GM12865 (cell line): ENCODE data around the gene TNIP2.

Source experiments
- DNase-seq: peaks from one replicate; pipeline ENCODE4 v3.0.0; 2010; ENCODE audit warnings: low read depth
- H3K4me3 ChIP-seq: 2 replicates; pipeline ENCODE4 v1.5.1; 2011; ENCODE audit warnings: mild to moderate bottlenecking, low read depth, low read length, control low read depth
- TF ChIP-seq, protein P1 (sequence below): IDR thresholded peaks from 2 replicates; pipeline ENCODE4 v1.5.1; 2011; ENCODE audit warnings: low read length, control low read depth, low read depth, inconsistent platforms; ENCODE audit not compliant: insufficient read depth; ENCODE audit errors: missing control alignments

Gene TNIP2

DNA sequence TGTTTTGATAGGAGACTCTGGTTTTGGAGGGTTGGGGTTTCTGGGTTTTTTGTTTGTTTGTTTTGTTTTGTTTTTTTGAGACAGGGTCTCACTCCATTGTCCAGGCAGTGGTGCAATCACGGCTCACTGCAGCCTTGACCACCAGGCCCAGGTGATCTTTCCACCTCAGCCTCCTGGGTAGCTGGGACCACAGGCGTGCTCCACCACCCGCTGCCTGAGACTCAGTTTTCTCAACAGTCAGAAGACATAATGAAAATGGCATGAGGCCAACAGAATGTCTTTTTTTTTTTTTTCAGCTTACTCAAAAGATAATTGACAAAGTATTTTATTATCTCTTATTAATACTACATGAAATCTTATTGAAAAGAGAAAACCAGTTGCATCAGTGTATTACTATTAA, 32.4 kb downstream of the TNIP2 start:
- no peak for DNase-seq
- H3K4me3 ChIP-seq, result no peak overlapping the region
- TF ChIP-seq, protein P1, sequence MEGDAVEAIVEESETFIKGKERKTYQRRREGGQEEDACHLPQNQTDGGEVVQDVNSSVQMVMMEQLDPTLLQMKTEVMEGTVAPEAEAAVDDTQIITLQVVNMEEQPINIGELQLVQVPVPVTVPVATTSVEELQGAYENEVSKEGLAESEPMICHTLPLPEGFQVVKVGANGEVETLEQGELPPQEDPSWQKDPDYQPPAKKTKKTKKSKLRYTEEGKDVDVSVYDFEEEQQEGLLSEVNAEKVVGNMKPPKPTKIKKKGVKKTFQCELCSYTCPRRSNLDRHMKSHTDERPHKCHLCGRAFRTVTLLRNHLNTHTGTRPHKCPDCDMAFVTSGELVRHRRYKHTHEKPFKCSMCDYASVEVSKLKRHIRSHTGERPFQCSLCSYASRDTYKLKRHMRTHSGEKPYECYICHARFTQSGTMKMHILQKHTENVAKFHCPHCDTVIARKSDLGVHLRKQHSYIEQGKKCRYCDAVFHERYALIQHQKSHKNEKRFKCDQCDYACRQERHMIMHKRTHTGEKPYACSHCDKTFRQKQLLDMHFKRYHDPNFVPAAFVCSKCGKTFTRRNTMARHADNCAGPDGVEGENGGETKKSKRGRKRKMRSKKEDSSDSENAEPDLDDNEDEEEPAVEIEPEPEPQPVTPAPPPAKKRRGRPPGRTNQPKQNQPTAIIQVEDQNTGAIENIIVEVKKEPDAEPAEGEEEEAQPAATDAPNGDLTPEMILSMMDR, result no peak

DNA sequence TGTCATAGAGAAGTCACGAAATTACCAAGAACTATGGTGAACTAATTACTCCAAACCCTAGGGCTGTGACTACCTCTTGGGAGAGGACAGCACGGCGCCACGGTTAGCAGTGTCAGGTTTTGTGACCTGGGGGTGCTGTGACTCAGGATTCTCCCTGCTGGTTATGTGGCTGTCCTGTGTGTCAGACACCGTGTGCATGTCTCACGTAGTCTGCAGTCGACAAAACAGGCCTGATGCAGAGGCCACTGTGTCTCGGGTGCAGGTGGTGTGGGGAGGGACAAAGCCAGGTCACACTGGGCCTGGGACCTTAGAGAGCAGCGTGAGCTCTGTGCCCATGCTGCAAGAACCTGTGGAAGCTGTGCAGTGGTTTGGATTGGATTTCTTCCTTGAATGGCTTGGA, 34.1 kb downstream of the TNIP2 start:
- no peak for DNase-seq
- no peak overlapping the region for H3K4me3 ChIP-seq
- TF ChIP-seq, protein P1, result no peak

DNA sequence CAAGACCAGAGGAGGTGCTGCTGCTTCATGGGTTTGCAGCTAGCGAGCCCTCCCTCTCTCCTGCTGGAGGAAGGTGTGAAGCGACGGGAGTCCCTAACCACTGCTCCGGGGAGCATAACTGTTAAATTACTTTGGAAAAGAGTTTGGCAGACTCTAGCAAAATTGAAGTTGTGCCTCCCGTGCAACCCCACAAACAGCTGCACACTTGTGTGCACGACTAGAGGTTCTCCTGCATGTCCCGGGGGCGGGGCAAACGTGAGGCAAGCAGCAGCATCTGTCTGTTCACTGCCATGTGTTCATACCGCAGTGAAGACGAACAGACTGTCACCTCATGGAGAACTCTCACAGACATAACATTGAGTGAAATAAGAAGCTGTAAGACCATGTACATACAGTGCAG, 34.5 kb downstream of the TNIP2 start:
- TF ChIP-seq, protein P1, result no peak
- no peak for DNase-seq
- H3K4me3 ChIP-seq, result no peak overlapping the region

DNA sequence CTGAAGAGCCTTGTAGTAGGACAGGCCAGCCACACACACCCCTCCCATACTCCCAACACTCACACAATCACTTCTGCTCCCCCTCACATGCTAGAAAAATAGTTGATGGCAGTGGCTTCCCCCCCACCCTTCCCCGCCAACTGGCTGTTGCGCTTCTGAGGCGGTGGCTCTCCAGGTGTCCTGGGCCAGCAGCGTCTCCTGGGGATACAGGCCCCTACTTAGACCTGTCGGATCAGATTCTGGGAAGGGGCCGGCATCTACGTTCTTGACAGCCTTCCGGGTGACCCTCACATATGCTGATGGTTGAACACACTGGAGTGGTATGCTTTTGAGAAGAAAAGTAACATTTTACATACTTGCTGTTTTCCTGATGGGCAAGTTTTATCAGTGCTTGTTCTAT, 39.9 kb downstream of the TNIP2 start:
- H3K4me3 ChIP-seq, result no peak overlapping the region
- TF ChIP-seq, protein P1, result no peak
- DNase-seq, result no peak

DNA sequence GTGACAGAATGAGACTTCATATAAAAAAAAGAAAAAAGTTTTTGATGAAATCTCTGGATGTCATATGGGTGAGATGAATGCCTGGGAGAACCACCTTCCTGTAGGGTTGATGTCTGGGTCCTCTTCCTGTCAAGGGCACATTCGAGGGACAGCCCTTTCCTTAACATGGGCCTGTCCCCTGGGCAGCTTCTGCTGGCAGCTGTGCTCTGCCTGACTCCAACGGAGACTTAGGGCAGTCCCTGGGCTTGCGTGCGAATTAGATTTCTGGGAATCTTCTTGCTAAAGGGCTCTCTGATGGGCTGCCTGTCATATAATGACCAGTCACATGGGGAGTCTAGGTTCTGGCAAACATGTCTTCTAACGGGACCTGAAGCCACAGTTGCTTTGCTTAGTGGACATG, 40.7 kb downstream of the TNIP2 start:
- no peak for DNase-seq
- H3K4me3 ChIP-seq, result no peak overlapping the region
- TF ChIP-seq, protein P1, result no peak

DNA sequence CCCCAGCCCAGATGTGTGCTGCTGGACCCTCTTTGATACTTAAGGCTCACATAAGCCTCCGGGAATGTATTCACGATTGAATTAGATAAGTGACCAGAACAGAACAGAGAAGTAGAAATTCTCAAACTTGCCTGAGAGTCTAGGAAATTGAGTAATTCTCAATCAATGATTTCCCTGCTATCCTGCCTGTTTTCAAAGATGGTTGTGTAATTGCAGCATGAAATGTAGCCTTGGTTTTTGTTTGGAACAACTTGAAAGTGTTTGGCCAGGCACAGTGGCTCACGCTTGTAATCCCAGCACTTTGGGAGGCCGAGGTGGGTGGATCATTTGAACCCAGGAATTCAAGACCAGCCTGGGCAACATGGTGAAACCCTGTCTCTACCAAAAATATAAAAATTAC, 41.2 kb downstream of the TNIP2 start:
- H3K4me3 ChIP-seq, result no peak overlapping the region
- TF ChIP-seq, protein P1, result no peak
- DNase-seq, result no peak

DNA sequence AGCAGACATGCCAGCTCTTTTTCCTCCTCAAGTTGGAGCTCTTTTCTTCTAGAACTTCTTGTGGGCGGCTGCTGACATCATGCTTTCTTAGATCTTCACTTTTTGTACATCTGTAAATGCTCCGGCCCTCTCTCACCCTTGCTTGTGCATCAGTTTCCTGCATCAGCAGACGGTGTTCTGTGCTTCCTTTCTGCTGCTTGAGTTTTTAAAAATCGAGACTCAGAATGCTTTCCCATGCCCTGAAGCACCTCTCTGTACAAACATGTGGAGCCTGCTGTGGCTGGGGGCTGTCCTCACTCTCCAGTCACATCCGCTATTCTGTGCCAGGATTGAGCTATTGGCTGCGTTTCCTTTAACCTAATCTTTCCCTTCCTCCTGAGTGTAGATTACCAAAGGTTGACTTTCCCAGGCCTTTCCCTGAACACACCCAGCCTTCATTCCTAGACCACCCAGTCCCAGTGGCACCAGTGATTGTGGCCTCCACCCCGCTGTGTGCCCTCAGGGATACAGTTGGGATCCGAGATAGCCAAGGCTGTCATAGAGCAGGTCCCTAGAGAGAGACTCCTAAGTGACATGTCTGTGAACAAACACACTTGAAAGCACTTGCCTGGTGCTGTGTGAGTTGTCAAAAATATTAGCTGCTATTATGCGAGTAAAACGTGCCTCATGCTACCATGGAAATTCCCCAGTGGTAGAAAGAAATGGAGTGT, 41.9 kb downstream of the TNIP2 start:
- no peak overlapping the region for H3K4me3 ChIP-seq
- TF ChIP-seq, protein P1, result no peak
- no peak for DNase-seq
